Testis (tissue), 2 donors: ENCODE data around the gene APLF.

ENCODE experiments used
- CTCF ChIP-seq, 3 experiments: fragments of 450-650 bp in 2 of 3; fragments of 200-600 bp in 1 of 3; sonication (generic) in 1 of 3; IDR thresholded peaks; one replicate each; pipeline ENCODE4 v1.5.1; 2016 to 2019; ENCODE audit warnings: antibody characterized with exemption in 3 of 3, mild to moderate bottlenecking in 2 of 3, moderate library complexity in 1 of 3
- POLR2A ChIP-seq: fragments of 450-650 bp; IDR thresholded peaks from one replicate; pipeline ENCODE4 v1.6.1; 2017; ENCODE audit warnings: antibody characterized with exemption, mild to moderate bottlenecking, moderate library complexity

DNA sequence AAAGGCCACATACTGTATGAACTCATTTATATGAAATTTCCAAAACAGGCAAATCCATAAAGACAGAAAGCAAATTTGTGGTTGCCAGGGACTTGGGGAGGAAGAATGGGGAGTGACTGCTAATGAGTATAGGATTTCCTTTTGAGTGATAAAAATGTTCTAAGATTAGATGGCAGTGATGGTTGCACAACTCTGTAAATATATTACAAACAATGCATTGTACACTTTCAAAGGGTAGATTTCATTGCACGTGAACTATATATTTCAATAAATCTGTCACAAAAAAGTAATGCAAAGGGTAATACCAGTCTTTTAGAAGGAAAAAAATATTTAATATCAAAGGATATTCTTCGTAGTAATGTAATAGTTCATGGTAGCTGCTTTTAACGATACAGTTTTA is 112.3 kb downstream of the APLF start:
- no peak for TF ChIP-seq CTCF (IDR thresholded peaks at IDR 0.05)
- TF ChIP-seq POLR2A = no peak
